Heart left ventricle (tissue), 13 donors: ENCODE measurements around the gene ABCC4.

Experiments used
- CTCF ChIP-seq, 12 donors: fragments of 200-600 bp; sonication (generic) in 4 of 12; IDR thresholded peaks; one replicate each; pipeline versions ENCODE4 v1.5.0 to v1.8.0; 2018 to 2022; ENCODE audit warnings: antibody characterized with exemption in 12 of 12, mild to moderate bottlenecking in 5 of 12
- POLR2A ChIP-seq, 2 donors: fragments of 450-650 bp; IDR thresholded peaks; one replicate each; pipeline ENCODE4 v1.6.1; 2017; ENCODE audit warnings: antibody characterized with exemption in 2 of 2, mild to moderate bottlenecking in 2 of 2, moderate library complexity in 2 of 2
- donor health status: ischemic (EF 13 %, LVEDD 7.1; RV severe dilation, severe dysfunction).
- donor health status: DM: no; HTN: yes; CAD: no.
- donor health status: DM: no; HTN: no; CAD: no.
- donor health status: ischemic (EF 25% LVEDD 6.9; RV normal size, moderate dysfunction).
- donor health status: ischemic (EF 25% LVEDD 5.7; RV mildly dilated, moderate dysfunction).
- donor health status: ischemic (EF 35%, LVEDD 5.7; RV mildly dilated, moderate dysfunction).
- donor health status: nonischemic (EF 11% LVEDD 7.7; RV severe dilation, severe dysfunction).
- donor health status: DM: yes; HTN: yes; CAD: no.
- donor health status: PGD.
- donor health status: ischemic (EF 29% LVEDD 5.4; RV normal size, mild dysfunction).
- donor health status: nonischemic (EF 23%, LVEDD 6.1; RV moderate dilation, normal function).

- TF ChIP-seq CTCF (IDR thresholded peaks at IDR 0.05) = no peak
- TF ChIP-seq POLR2A (IDR thresholded peaks at IDR 0.05) = no peak
Measured at GRCh38 chr13:95188128-95188527, 113.1 kb downstream of the ABCC4 start.
